Tibial artery (tissue), 4 donors: ENCODE data around the gene MIPEP.

Experiments
- DNase-seq, 2 donors: peaks; one replicate each; pipeline ENCODE4 v3.0.0-alpha.2; 2019
- H3K27ac ChIP-seq, 2 donors: fragments of 200-600 bp; sonication (generic) in 1 of 2; 1 replicate in 1 of 2; 2 replicates in 1 of 2; pipeline ENCODE4 v1.5.1; 2018 to 2019; ENCODE audit warnings: mild to moderate bottlenecking in 1 of 2
- H3K27me3 ChIP-seq, 2 donors: fragments of 200-600 bp; sonication (generic) in 1 of 2; one replicate each; pipeline versions ENCODE4 v1.5.1 to v1.6.0; 2016 to 2019
- H3K36me3 ChIP-seq, 3 donors: fragments of 200-600 bp; sonication (generic) in 2 of 3; one replicate each; pipeline ENCODE4 v1.5.1; 2016 to 2019; ENCODE audit warnings: mild to moderate bottlenecking in 2 of 3
- H3K4me1 ChIP-seq, 4 donors: fragments of 200-600 bp; sonication (generic) in 2 of 4; 1 replicate in 3 of 4; 2 replicates in 1 of 4; pipeline ENCODE4 v1.5.1; 2016 to 2019
- H3K4me3 ChIP-seq, 2 donors: fragments of 200-600 bp; sonication (generic) in 1 of 2; 1 replicate in 1 of 2; 2 replicates in 1 of 2; pipeline ENCODE4 v1.5.1; 2018 to 2019; ENCODE audit warnings: mild to moderate bottlenecking in 2 of 2
- H3K9me3 ChIP-seq, 3 donors: fragments of 200-600 bp; sonication (generic) in 1 of 3; one replicate each; pipeline ENCODE4 v1.5.1; 2016 to 2019
- CTCF ChIP-seq, 2 experiments: fragments of 200-600 bp in 1 of 2; fragments of 450-650 bp in 1 of 2; IDR thresholded peaks; one replicate each; pipeline ENCODE4 v1.5.1; 2017 to 2019; ENCODE audit warnings: antibody characterized with exemption in 2 of 2, mild to moderate bottlenecking in 1 of 2, moderate library complexity in 1 of 2
- intact Hi-C: fragments of 100-400 bp; cut with DNase I; formaldehyde crosslinking; loops from one replicate; pipeline ENCODE4 v1.15.0; 2023; ENCODE audit warnings: low total_unique reads

MIPEP gene

GRCh38 chr13:23845105-23845725, 44.0 kb downstream of the MIPEP start:
- DNase-seq: no peak
- no peak overlapping the region for H3K27ac ChIP-seq
- TF ChIP-seq CTCF (IDR thresholded peaks at IDR 0.05): no peak
- no peak overlapping the region for H3K4me3 ChIP-seq
- H3K4me1 ChIP-seq: no peaks in the 10 kb centered on the region
- no peaks in the 10 kb centered on the region for H3K27me3 ChIP-seq
- no peaks in the 10 kb centered on the region for H3K9me3 ChIP-seq
- H3K36me3 ChIP-seq: peaks cover 3 to 22% (median 4%) of the 10 kb centered on the region in 3 donors
- intact Hi-C loops: no loop called here

- H3K4me1 ChIP-seq: no peaks in the 10 kb centered on the region
- H3K27ac ChIP-seq: no peak overlapping the region
- H3K27me3 ChIP-seq: no peaks in the 10 kb centered on the region
- H3K36me3 ChIP-seq: peaks cover 3 to 21% (median 4%) of the 10 kb centered on the region in 3 donors
- no peak for DNase-seq
- intact Hi-C loops: no loop called here
- no peak for TF ChIP-seq CTCF (IDR thresholded peaks at IDR 0.05)
- H3K4me3 ChIP-seq: no peak overlapping the region
- no peaks in the 10 kb centered on the region for H3K9me3 ChIP-seq
Measured at GRCh38 chr13:23844132-23844531, 45.1 kb downstream of the MIPEP start.

GRCh38 chr13:23843436-23843835, 45.8 kb downstream of the MIPEP start:
- H3K27me3 ChIP-seq: no peaks in the 10 kb centered on the region
- H3K36me3 ChIP-seq: peaks cover 0 to 14% (median 3%) of the 10 kb centered on the region in 3 donors
- H3K4me3 ChIP-seq: no peak overlapping the region
- H3K9me3 ChIP-seq: no peaks in the 10 kb centered on the region
- H3K27ac ChIP-seq: no peak overlapping the region
- H3K4me1 ChIP-seq: no peaks in the 10 kb centered on the region
- TF ChIP-seq CTCF (IDR thresholded peaks at IDR 0.05): no peak
- intact Hi-C loops: no loop called here
- DNase-seq: no peak

GRCh38 chr13:23842406-23842805, 46.8 kb downstream of the MIPEP start:
- no peak for TF ChIP-seq CTCF (IDR thresholded peaks at IDR 0.05)
- no peaks in the 10 kb centered on the region for H3K4me1 ChIP-seq
- H3K27me3 ChIP-seq: no peaks in the 10 kb centered on the region
- no peak overlapping the region for H3K4me3 ChIP-seq
- no peak overlapping the region for H3K27ac ChIP-seq
- intact Hi-C loops: no loop called here
- peaks cover 2 to 15% (median 3%) of the 10 kb centered on the region in 3 donors for H3K36me3 ChIP-seq
- no peak for DNase-seq
- no peaks in the 10 kb centered on the region for H3K9me3 ChIP-seq

GRCh38 chr13:23833733-23834611, 55.2 kb downstream of the MIPEP start:
- Histone ChIP-seq H3K4me1 (no peaks in the 10 kb centered on the region), H3K36me3 (peaks cover 0 to 18% (median 4%) of the 10 kb centered on the region in 3 donors), H3K4me3 (no peak overlapping the region), H3K9me3 (no peaks in the 10 kb centered on the region), H3K27ac (no peak overlapping the region), H3K27me3 (no peaks in the 10 kb centered on the region)
- TF ChIP-seq CTCF (IDR thresholded peaks at IDR 0.05): no peak
- intact Hi-C loops: no loop called here
- no peak for DNase-seq
